BJ (cell line): Measurements from ENCODE around the gene TMUB1. TPM values are rescaled to one million over a fixed set of nuclear protein-coding genes. Genes with fewer than 3 reads are reported as not detected.
A peak's percentile ranks its signal among the peaks of the same experiment; 100 is the strongest.

Experiments
- CTCF ChIA-PET: fragments of 350-600 bp; formaldehyde crosslinking; extraction: SDS; loops from one replicate; lab custom pipeline; 2021; ENCODE audit warnings: antibody characterized with exemption, inconsistent platforms; lab: Yijun Ruan, JAX
- POLR2A ChIA-PET: fragments of 300-600 bp; sonication (Branson Sonifier 250); formaldehyde crosslinking; extraction: SDS; loops from one replicate; lab custom pipeline; 2021; ENCODE audit warnings: antibody characterized with exemption; lab: Charles Lee
- DNase-seq: peaks from one replicate; pipeline ENCODE4 v3.0.0-alpha.2; 2011; ENCODE audit warnings: low read depth
- H3K27me3 ChIP-seq: 2 replicates; pipeline ENCODE4 v1.6.0; 2011; ENCODE audit warnings: low read length; ENCODE audit not compliant: control insufficient read depth, insufficient read depth
- H3K36me3 ChIP-seq: 2 replicates; pipeline ENCODE4 v1.5.1; 2011; ENCODE audit warnings: low read length; ENCODE audit not compliant: control insufficient read depth, insufficient read depth
- H3K4me3 ChIP-seq: 2 replicates; pipeline ENCODE4 v1.5.1; 2011; ENCODE audit warnings: low read depth, mild to moderate bottlenecking, control low read depth, low read length
- polyA plus RNA-seq: library from polyadenylated mRNA; depleted of rRNA; stranded (reverse); fragments of >200 nt; gene quantifications from 2 replicates; pipeline ENCODE4 v1.2.3, GENCODE V29; 2011
- TF ChIP-seq, protein P1 (sequence below): IDR thresholded peaks from 2 replicates; pipeline ENCODE4 v1.5.1; 2011; ENCODE audit warnings: low read depth, mild to moderate bottlenecking, control low read depth, inconsistent platforms, low read length, moderate library complexity; ENCODE audit not compliant: insufficient read depth

The TMUB1 gene
- polyA plus RNA-seq, 1 experiment = 27.8 TPM

GRCh38 chr7:151040616-151041375, 42.5 kb downstream of the TMUB1 start:
- ChIA-PET CTCF (interaction anchor here (1.8 to 1.9 kb wide), 2 partner anchors 13 to 75 kb away, joined by 5 to 9 read pairs; partner anchors contain the start of gene ABCB8), POLR2A (no interaction called here)
- TF ChIP-seq, protein P1, sequence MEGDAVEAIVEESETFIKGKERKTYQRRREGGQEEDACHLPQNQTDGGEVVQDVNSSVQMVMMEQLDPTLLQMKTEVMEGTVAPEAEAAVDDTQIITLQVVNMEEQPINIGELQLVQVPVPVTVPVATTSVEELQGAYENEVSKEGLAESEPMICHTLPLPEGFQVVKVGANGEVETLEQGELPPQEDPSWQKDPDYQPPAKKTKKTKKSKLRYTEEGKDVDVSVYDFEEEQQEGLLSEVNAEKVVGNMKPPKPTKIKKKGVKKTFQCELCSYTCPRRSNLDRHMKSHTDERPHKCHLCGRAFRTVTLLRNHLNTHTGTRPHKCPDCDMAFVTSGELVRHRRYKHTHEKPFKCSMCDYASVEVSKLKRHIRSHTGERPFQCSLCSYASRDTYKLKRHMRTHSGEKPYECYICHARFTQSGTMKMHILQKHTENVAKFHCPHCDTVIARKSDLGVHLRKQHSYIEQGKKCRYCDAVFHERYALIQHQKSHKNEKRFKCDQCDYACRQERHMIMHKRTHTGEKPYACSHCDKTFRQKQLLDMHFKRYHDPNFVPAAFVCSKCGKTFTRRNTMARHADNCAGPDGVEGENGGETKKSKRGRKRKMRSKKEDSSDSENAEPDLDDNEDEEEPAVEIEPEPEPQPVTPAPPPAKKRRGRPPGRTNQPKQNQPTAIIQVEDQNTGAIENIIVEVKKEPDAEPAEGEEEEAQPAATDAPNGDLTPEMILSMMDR = no peak
- Histone ChIP-seq H3K36me3 (peaks cover 12% of the 10 kb centered on the region), H3K27me3 (no peaks in the 10 kb centered on the region), H3K4me3 (no peak overlapping the region)
- no peak for DNase-seq

DNA sequence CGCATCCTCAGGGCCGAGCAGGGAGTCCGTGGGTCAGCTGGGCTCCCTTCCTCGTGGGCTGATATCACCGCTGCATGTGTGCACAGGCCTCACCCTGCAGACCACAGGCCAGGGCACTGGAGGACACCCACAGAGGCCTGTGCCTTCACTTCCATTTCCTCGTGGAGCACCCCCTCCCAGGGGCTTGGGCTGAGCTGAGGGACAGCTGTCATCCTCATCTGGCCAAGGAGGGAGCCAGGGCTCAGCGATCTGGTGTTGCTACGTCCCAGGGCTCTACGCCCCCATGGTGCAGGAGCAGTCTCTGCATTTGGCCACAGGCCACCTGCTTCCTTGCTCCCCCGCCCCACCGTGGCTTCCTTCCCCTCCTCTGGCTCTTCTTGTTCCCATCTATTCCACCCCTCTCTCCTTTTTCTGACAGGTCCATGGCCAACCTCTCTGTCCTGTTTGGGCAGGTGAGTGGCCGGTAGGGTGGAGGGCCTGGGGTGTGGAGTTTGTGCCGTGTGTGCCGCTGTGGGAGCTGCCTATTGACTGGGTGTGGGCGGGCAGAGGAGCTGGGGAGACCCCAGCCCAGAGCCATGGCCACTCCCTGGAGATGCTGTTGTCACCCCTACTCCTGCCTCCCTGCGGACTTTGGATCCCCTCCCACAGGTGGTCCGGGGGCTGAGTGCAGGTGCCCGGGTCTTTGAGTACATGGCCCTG, 43.3 kb downstream of the TMUB1 start:
- CTCF ChIA-PET = interaction anchor here (1.8 to 4.0 kb wide), 3 partner anchors 12 to 75 kb away, joined by 5 to 15 read pairs (median 9); partner anchors contain the start of gene ABCB8

GRCh38 chr7:151038951-151039849, 44.1 kb downstream of the TMUB1 start:
- CTCF ChIA-PET = interaction anchor here (0.7 to 4.0 kb wide), 5 partner anchors 11 to 76 kb away, joined by 3 to 15 read pairs (median 7); partner anchors contain the start of gene ABCB8
- TF ChIP-seq, protein P1 = no peak
- H3K27me3 ChIP-seq = no peaks in the 10 kb centered on the region
- peak; percentile 70 for DNase-seq
- POLR2A ChIA-PET = interaction anchor here (1.0 kb wide), 1 partner anchor 11 kb away, joined by 4 read pairs; the partner anchor contains the start of gene ABCB8
- no peak overlapping the region for H3K4me3 ChIP-seq
- H3K36me3 ChIP-seq = peaks cover 15% of the 10 kb centered on the region

More for the DNA sequence above, 43.3 kb downstream of the TMUB1 start:
- no peaks in the 10 kb centered on the region for H3K27me3 ChIP-seq
- no peak for DNase-seq
- H3K4me3 ChIP-seq = no peak overlapping the region
- POLR2A ChIA-PET = no interaction called here
- TF ChIP-seq, protein P1 = no peak
- H3K36me3 ChIP-seq = peaks cover 14% of the 10 kb centered on the region

GRCh38 chr7:151035902-151036301, 47.4 kb downstream of the TMUB1 start:
- ChIA-PET POLR2A (no interaction called here), CTCF (interaction anchor here (1.4 kb wide), 1 partner anchor 75 kb away, joined by 3 read pairs; no protein-coding TSS in a partner anchor)
- no peak overlapping the region for H3K4me3 ChIP-seq
- H3K27me3 ChIP-seq = no peaks in the 10 kb centered on the region
- peaks cover 11% of the 10 kb centered on the region for H3K36me3 ChIP-seq
- DNase-seq = no peak
- TF ChIP-seq, protein P1 = no peak
